ENCODE data around the gene SRGAP3.

DNA sequence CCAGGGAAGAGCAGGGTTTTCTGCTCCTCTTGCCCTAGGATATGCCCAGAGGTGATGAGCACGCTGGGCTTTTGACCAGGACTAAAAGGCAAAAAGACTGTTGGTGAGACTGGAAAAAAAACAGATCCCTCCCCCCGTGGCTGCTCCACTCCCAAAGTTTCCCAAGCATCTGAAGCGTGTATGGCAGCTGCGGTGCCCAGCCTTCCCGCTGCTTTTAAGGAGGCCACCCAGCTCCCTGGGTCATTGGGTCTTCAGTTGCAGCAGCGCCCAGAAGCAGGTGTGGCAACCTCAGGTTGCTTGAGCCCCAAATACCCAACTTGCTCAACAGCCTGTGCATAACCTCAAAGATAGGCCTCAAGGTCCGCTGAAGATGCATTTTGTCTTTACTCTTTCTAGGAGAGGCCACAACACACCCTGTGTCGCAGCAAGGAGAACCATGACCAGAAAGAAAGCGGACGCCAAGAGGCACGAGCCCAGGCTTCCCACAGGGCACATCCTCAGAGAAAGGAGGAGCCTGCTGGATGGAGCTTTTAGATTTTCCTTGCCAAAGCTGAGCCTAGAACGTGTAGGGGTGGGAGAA, 2.0 kb downstream of the SRGAP3 start:
- TF ChIP-seq EZH2phosphoT487 (IDR thresholded peaks at IDR 0.05; ENCODE audit: low read depth), result no peak
- TF ChIP-seq, protein P1, sequence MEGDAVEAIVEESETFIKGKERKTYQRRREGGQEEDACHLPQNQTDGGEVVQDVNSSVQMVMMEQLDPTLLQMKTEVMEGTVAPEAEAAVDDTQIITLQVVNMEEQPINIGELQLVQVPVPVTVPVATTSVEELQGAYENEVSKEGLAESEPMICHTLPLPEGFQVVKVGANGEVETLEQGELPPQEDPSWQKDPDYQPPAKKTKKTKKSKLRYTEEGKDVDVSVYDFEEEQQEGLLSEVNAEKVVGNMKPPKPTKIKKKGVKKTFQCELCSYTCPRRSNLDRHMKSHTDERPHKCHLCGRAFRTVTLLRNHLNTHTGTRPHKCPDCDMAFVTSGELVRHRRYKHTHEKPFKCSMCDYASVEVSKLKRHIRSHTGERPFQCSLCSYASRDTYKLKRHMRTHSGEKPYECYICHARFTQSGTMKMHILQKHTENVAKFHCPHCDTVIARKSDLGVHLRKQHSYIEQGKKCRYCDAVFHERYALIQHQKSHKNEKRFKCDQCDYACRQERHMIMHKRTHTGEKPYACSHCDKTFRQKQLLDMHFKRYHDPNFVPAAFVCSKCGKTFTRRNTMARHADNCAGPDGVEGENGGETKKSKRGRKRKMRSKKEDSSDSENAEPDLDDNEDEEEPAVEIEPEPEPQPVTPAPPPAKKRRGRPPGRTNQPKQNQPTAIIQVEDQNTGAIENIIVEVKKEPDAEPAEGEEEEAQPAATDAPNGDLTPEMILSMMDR (IDR thresholded peaks at IDR 0.05; ENCODE audit: low read depth, low read length), result no peak

All from OCI-LY3 (cell line).